Sigmoid colon (tissue), 4 donors: ENCODE results near the gene SSBP1.

Experiments
- EP300 ChIP-seq, 4 donors: sonication (generic); formaldehyde crosslinking; IDR thresholded peaks; one replicate each; pipeline ENCODE4 v1.6.1; 2017; ENCODE audit warnings: antibody characterized with exemption in 4 of 4
- POLR2A ChIP-seq, 2 donors: fragments of 450-650 bp; IDR thresholded peaks; one replicate each; pipeline ENCODE4 v1.6.1; 2016; ENCODE audit warnings: antibody characterized with exemption in 2 of 2, mild to moderate bottlenecking in 2 of 2, moderate library complexity in 2 of 2
- POLR2AphosphoS5 ChIP-seq, 4 donors: sonication (generic); formaldehyde crosslinking; IDR thresholded peaks; one replicate each; pipeline ENCODE4 v1.6.1; 2017; ENCODE audit warnings: antibody characterized with exemption in 4 of 4
- TF ChIP-seq, protein P1 (sequence below), 4 experiments: fragments of 450-650 bp in 3 of 4; fragments of 200-600 bp in 1 of 4; IDR thresholded peaks; one replicate each; pipeline ENCODE4 v1.5.1; 2016 to 2019; ENCODE audit warnings: antibody characterized with exemption in 4 of 4, mild to moderate bottlenecking in 3 of 4, moderate library complexity in 2 of 4

GRCh38 chr7:141695803-141696289 lies 42.3 kb upstream of the SSBP1 start:
- no peak for TF ChIP-seq POLR2AphosphoS5 (IDR thresholded peaks at IDR 0.05)
- TF ChIP-seq, protein P1, sequence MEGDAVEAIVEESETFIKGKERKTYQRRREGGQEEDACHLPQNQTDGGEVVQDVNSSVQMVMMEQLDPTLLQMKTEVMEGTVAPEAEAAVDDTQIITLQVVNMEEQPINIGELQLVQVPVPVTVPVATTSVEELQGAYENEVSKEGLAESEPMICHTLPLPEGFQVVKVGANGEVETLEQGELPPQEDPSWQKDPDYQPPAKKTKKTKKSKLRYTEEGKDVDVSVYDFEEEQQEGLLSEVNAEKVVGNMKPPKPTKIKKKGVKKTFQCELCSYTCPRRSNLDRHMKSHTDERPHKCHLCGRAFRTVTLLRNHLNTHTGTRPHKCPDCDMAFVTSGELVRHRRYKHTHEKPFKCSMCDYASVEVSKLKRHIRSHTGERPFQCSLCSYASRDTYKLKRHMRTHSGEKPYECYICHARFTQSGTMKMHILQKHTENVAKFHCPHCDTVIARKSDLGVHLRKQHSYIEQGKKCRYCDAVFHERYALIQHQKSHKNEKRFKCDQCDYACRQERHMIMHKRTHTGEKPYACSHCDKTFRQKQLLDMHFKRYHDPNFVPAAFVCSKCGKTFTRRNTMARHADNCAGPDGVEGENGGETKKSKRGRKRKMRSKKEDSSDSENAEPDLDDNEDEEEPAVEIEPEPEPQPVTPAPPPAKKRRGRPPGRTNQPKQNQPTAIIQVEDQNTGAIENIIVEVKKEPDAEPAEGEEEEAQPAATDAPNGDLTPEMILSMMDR (IDR thresholded peaks at IDR 0.05), result no peak
- TF ChIP-seq EP300 (IDR thresholded peaks at IDR 0.05), result no peak
- no peak for TF ChIP-seq POLR2A (IDR thresholded peaks at IDR 0.05)
